HG02588 (cell line): ENCODE results near the gene SYT2.
"Not testable (repeated sequence)": the region's sequence is repeated elsewhere in the genome, so short reads cannot be mapped to it uniquely, and the experiment has no call there.

Experiments
- ATAC-seq: cut with Tn5 transposase; IDR thresholded peaks from one replicate; pipeline ENCODE4 v1.9.1; 2021; ENCODE audit warnings: mild to moderate bottlenecking, moderate library complexity; ENCODE audit not compliant: unreplicated experiment

The SYT2 gene

DNA sequence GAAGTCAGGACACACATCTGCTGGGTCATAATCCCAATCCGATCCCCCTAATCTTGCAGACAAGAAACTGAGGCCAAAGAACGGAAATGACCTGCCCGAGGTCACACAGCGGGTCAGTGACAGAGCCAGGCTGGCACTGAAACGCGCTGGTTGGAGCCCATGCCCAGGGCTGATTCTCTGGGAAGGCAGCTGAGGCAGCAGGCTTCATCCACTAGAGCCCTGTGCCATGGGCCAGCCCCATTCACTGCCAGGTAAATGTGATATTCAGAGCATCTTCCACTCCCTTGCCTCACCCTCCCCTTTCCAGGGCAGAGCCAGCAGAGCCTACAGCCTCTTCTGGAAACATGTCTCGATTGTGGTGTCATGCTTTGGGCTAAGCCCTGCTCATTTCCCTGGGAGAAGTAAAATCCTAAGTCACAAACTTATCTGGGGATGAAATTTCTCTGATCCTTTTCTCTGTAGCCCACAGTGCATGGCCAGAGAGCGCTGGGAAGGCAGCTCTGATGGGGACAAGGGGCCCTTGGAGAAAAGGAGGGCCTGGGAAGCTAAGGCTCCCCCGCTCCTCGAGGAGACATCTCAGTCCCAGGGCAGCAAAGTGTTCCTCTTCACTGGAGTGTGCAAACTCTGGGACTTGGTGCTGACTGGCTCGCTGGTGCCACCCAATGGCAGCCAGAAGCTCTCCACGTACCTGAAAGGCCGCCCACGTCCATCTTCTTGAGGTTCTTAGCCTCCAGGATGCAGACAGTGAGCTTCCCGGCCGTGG, 110.4 kb downstream of the SYT2 start:
- peak; percentile 45 for ATAC-seq

GRCh38 chr1:202597090-202597761, 113.0 kb downstream of the SYT2 start:
- no peak for ATAC-seq

GRCh38 chr1:202596638-202597037, 113.6 kb downstream of the SYT2 start:
- no peak for ATAC-seq

GRCh38 chr1:202593845-202594244, 116.4 kb downstream of the SYT2 start:
- ATAC-seq: no peak

DNA sequence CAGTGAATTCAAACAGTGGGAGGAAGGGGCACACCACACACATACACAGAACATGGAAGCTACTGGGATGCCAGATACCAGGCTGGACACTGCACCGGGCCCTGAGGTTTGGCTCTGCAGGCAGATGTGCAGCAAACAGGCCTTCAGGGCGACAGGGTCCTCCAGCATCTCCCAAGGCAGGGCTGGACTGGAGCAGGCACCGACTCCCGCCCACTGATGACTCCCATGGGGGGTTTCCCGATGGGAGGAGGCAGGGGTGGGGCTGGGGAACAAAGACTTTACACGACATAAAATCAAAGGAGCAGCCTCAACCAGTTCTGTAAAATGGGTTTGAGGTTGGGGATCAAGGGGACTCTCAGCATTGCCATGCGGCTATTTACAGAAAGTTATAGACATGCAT, 118.1 kb downstream of the SYT2 start:
- no peak for ATAC-seq

DNA sequence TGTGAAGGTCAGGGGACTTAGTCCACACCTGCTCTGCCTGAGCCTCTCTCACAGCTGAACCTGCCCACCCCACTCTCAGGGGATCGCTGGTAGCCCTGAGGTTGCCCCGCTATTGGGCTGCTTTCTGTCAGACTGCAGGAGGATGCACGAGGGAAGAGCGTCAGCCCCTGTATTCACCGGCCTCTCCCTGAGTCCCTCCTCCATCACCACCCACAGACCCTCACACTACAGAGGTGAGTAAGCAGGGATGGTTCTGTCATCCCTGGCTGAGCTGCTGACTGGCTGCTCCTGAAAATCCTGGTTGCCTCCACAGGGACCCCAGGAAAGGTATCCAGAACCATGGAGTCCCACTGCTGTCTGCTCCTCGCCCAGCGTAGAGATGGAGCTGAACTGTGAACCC, 118.7 kb downstream of the SYT2 start:
- ATAC-seq: no peak

DNA sequence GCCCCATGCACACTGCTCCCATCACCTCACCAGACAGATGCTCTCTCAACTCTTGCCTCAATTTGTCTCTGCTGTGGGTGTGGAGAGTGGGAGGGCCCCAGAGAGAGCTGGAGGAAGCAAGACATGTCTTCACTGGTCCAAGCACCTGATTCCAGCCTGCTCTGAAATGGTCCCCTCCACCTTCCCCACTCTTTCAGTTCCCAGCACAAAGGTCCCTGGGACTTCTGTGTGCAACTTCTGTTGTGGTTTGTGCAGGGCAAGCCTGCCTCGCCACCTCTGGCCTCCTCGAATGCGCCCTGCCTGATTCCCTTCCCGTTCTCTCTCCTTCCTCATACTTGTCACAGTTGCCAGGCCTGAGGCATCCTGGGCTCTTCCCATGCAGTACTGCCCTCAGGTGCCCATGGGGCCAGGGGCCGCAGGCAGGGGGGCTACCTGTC, 119.3 kb downstream of the SYT2 start:
- ATAC-seq: no peak

DNA sequence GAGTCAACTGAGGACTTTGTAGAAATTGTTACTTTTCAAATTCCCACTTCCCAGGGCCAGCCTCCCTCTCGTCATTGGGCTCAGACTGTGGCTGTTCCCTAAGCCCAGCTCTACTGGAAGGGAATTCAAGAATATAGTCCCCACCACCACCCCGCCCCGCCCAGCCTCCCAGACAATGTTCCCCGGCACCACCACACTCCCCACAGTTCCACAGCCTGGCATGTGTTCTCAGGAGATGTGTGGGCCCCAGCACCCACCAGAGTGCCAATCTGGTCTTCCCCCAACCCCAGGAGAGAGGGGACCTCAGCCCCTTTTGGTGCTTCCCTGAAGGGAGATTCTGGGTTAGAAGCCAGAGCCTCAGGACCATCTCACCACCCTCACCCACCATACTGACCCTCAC, 120.1 kb downstream of the SYT2 start:
- no peak for ATAC-seq

- ATAC-seq: no peak
Observed at GRCh38 chr1:202589190-202589930, 120.9 kb downstream of the SYT2 start.

DNA sequence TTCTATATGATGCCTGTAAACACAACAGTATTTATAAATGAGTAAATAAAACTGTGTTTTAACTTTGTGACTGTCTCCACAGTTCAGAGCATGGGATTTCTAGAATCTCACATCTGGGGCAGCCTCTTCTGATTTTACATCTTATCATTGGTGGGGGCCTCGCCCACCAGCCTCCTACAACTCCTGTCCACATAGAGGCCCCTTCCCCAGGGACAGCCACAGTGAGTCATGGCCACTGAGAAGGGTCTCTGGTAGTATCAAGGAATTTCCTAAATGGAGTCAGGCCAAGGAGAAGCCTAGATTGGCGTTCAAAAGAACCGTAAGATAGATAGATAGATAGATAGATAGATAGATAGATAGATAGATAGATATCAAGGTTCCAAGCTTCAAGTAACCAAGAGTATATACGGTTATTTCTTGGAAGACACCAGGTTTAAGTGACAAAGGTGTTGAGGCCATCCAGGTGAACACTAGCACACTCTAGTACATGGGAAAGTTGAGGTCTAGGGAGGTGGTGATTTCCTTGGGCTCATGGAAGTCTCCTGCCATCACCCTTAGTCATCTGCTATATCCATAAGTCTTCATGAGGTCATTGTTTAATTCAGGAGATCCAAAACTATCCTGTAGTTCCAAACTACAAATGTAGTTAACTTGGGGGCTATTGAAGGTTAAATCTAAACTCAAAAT, 121.6 kb downstream of the SYT2 start:
- no peak for ATAC-seq

- ATAC-seq: no peak
Observed at GRCh38 chr1:202587859-202588485, 122.3 kb downstream of the SYT2 start.

GRCh38 chr1:202586871-202587270, 123.4 kb downstream of the SYT2 start:
- ATAC-seq: no peak

DNA sequence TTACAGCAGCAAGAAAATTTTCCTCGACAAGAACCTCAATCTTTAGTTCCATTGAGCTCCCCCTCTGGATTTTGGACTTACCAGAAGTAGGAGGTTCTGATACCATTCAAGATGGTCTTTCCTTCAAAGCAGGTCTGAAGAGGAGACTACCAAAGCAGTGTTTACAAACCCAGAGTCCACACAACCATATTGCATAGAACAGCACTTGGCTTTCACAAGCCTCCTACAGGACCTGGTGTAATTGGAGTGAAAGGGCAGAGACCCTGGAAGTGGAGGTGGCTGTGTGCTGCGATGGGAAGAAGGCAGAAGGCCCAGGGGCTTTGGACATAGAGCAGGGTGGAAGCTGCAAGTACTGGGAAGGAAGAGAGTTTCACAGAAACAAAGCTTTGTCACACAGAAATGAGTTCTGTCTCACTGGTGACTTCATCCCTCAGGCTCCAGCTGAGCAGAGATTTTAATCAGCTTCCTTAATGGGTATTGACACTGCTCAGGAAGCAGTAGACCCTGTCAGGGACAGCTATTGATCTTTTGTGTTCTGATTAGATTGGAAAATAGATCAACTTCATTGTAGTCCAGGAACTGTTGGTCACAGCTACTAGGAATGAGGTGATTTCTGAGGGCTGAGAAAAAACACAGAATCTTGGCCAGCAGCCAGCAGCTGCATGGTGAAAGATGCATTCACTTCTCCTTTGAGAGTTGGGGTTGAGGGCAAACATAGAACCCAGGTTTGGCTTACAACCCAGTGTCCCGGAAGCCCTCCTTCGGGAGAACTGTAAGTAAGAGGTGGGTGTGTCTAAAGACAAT, 124.0 kb downstream of the SYT2 start:
- no peak for ATAC-seq

DNA sequence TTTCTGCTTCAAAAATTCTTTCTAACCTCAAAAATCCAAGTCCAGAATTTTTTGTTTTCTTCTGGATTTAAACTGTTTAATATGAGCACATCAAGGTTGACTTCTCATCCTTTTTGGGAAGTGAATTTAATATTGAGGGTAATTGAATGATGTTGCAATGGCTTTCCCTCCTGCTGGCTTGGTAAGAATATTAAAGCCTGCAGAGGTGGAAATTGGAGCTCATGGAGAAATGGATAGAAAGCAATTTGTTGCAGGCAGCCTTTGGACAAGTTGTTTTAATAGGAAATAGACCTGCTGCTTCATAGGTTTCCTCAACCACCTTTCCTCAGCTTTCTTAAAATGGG, 124.7 kb downstream of the SYT2 start:
- no peak for ATAC-seq

GRCh38 chr1:202584707-202585589, 125.3 kb downstream of the SYT2 start:
- no peak for ATAC-seq

DNA sequence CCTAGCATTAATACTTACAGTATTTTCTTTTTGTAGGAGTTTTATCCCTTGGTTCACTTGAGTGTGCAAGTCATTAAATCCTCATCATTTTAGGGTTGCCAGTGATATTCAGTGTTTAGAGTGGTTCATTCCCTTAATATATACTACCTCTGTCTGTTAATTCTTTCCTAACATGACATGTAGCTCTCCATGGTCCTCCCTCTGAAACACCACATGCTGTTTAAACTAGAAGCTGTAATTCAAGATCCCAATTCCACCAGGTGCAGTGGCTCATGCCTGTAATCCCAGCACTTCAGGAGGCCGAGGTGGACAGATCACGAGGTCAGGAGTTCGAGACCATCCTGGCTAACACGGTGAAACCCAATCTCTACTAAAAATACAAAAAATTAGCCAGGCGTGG, 127.9 kb downstream of the SYT2 start:
- not testable (repeated sequence) for ATAC-seq

DNA sequence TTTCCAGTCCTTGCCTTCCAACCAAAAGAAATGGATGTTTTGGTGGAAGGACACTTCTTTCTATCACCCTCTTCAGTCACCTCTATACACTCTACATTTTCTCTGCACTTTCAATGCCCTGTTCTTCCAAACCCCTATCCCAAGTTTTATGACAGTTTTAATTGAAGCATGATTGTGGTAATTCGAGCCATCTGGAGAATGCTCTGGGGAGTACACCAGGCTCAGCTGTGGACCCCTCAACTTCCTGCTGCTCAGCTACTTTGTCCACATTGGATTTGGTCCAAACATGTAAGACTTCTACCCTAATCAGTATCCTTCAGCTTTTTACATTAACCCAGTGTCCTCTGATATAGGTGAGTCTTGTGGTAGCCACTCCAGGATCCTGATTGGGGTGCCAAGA, 129.6 kb downstream of the SYT2 start:
- no peak for ATAC-seq

GRCh38 chr1:202579806-202580205, 130.4 kb downstream of the SYT2 start:
- no peak for ATAC-seq

DNA sequence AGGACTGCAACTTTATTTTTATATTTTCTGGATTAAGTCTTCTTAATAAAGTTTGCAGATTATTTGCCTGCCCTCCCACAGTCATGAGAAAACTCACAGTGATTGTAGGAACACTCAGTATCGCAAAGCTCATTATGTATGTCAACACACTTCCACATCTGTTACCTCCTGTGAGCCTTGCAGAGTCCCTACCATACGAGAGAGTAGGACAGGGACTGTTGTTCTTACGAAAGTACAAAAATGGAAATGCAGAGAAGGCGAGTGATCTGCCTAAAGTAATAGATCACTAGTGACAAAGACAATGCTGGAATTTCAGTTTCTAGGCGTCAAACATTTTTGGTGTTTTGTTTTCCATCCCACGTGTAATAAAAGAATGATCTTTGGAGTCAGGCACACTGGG, 131.7 kb downstream of the SYT2 start:
- no peak for ATAC-seq
